Activated T-helper 1 cell treated with Interleukin-2 at 50 U/mL for 16 hours (primary cell): Measurements from ENCODE around the gene ZNF441.
"Not testable (repeated sequence)": the region's sequence is repeated elsewhere in the genome, so short reads cannot be mapped to it uniquely, and the experiment has no call there.

Experiments
- DNase-seq: peaks from one replicate; pipeline ENCODE4 v3.0.0-alpha.2; 2020; ENCODE audit warnings: low read depth

ZNF441 gene

GRCh38 chr19:11780431-11781020 is 13.7 kb downstream of the ZNF441 start:
- DNase-seq = no peak

DNA sequence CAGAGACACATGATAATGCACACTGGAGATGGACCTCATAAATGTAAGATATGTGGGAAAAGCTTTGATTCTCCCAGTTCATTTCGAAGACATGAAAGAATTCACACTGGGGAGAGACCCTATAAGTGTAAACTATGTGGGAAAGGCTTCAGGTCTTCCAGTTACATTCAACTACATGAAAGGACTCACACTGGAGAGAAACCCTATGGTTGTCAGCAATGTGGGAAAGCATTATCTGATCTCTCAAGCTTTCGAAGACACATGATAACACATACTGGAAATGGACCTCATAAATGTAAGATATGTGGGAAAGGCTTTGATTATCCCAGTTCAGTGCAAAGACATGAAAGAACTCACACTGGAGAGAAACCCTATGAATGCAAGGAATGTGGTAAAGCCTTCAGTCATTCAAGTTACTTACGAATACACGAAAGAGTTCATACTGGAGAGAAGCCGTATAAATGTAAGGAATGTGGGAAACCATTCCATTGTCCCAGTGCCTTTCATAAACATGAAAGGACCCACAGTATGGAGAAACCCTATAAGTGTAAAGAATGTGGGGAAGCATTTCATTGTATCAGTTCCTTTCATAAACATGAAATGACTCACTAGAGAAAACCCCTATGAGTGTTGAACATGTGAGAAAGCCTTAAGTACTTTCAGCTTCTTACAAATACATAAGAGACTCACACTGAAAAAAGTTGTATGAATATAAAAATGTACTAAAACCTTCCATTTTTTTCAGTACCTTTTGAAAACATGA is 14.7 kb downstream of the ZNF441 start:
- DNase-seq = no peak

DNA sequence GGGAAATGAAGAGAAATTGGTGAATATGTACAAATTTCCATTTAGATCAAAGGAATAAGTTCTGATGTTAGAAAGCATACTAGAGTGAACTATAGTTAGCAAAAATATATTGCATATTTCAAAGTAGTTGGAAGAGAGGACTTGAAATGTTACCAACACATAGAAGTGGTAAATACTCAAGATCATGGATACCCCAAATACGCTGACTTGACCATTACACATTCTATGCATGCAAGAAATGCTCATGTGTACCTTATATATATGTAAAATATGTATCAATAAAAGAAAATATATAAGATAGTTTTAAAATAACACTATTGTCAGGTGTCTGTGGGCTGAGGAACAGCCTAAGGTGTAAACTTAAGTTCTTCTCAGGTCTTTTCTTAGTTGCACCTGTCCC is 17.0 kb downstream of the ZNF441 start:
- DNase-seq = no peak

- DNase-seq = no peak
Measured at GRCh38 chr19:11784356-11784755, 17.6 kb downstream of the ZNF441 start.

- no peak for DNase-seq
Measured at GRCh38 chr19:11787536-11787935, 20.7 kb downstream of the ZNF441 start.

DNA sequence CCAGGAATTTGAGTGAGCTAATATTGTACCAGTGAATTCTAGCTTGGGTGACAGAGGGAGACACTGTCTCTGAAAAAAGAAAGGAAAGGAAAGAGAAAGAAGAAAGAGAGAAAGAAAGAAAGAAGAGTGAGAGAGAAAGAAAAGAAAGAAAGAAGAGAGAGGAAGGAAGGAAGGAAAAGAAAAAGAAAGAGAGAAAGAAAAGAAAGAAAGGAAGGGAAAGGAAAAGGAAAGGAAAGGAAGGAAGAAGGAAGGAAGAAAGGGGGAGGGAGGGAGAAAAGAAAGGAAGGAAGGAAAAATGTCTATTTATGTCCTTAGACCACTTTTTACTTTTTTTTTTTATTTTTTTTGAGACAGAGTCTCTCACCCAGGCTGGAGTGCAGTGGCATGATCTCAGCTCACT is 26.1 kb downstream of the ZNF441 start:
- no peak for DNase-seq

GRCh38 chr19:11797491-11797890 is 30.7 kb downstream of the ZNF441 start:
- peak; percentile 51 for DNase-seq

GRCh38 chr19:11798391-11799330 is 31.9 kb downstream of the ZNF441 start, which contains the start of gene ZNF491:
ZNF491 (plus strand) TSS chr19:11798523; CDS start chr19:11805954, 7,431 bp downstream.
- peak; percentile 62 for DNase-seq

DNA sequence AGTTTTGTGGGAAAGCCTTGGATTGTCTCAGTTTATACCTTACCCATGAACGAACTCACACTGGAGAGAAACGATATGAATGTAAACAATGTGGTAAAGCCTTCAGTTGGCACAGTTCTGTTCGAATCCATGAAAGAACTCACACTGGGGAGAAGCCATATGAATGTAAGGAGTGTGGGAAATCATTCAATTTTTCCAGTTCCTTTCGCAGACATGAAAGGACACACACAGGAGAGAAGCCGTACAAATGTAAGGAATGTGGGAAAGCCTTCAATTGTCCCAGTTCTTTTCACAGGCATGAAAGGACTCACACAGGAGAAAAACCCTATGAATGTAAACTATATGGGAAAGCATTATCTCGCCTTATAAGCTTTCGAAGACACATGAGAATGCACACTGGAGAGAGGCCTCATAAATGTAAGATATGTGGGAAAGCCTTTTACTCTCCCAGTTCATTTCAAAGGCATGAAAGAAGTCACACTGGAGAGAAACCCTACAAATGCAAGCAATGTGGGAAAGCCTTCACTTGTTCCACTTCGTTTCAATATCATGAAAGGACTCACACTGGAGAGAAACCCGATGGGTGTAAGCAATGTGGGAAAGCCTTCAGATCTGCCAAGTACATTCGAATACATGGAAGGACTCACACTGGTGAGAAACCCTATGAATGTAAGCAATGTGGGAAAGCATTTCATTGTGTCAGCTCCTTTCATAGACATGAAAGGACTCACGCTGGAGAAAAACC is 39.7 kb downstream of the ZNF441 start:
- DNase-seq = no peak

GRCh38 chr19:11807099-11807380 is 40.2 kb downstream of the ZNF441 start:
- DNase-seq = no peak

DNA sequence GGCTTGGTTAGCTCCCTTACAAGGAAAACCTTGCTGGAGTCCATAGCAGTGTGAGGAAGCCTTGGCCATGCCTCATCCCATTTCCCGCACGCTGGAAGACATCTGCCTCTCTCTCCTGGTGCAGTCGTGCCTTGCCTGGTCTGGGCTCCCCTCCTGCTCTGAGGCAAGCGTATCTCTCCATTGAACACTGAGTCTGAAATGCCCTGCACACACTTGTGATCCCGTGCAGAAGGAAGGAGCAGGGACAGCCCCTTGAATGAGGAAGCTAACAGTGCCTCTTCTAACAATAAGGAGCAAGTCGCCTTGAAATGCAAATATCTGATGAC is 46.9 kb downstream of the ZNF441 start:
- no peak for DNase-seq

- peak; percentile 64 for DNase-seq
Measured at GRCh38 chr19:11814029-11814699, 47.4 kb downstream of the ZNF441 start, which contains the start of gene ZNF440. ZNF440 (plus strand) TSS chr19:11814273; CDS start chr19:11814448, 175 bp downstream.

- no peak for DNase-seq
Measured at GRCh38 chr19:11814700-11815035, 47.9 kb downstream of the ZNF441 start.

GRCh38 chr19:11821474-11822109 is 54.8 kb downstream of the ZNF441 start:
- no peak for DNase-seq

DNA sequence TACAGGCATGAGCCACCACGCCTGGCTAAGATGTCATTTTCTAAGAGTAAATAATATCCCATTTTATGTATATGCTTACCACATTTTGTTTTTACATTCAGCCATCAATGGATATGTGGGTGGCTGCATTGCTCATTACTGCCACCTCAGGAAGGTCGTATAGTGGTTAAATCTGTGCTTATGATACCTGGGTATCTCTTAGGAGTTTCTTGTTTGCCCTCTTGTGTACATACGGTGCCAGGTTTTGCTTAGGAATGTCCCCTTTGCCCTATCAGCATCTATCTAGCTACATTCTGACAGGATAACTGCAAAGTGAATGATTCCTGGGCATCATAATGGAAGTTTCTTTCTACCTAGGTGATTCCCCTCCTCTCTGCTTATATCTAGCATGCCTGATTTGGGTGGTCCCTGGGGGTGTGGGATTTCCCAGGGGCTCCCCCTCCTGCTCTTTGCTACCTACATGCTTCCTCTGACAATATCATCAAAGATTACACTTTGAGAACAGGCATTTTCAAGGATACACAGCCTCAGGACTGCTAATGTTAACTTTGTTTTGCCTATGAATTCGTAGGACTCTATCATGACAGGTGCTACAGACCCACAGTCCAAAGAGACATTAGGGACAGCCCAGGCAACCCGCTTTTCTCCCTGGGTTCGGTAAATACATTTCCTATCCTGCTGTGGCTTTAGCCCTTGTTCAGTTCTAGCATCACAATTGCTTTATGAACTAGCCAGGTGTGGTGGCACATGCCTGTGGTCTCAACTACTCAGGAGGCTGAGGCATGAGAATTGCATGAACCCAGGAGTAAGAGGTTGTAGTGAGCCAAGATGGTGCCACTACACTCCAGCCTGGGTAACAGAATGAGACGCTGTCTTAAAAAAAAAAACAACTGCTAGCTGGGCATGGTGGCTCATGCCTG is 62.4 kb downstream of the ZNF441 start:
- DNase-seq = not testable (repeated sequence)

DNA sequence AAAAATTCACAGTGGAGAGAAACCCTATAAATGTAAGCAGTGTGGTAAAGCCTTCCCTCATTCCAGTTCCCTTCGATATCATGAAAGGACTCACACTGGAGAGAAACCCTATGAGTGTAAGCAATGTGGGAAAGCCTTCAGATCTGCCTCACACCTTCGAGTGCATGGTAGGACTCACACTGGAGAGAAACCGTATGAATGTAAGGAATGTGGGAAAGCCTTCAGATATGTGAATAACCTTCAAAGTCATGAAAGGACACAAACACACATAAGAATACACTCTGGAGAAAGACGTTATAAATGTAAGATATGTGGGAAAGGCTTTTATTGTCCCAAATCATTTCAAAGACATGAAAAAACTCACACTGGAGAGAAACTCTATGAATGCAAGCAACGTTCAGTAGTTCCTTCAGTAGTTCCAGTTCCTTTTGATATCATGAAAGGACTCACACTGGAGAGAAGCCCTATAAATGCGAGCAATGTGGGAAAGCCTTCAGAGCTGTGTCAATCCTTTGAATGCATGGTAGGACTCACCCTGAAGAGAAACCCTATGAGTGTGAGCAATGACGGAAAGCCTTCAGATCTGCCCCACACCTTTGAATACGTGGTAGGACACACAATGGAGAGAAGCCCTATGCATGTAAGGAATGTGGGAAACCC is 65.6 kb downstream of the ZNF441 start:
- no peak for DNase-seq

DNA sequence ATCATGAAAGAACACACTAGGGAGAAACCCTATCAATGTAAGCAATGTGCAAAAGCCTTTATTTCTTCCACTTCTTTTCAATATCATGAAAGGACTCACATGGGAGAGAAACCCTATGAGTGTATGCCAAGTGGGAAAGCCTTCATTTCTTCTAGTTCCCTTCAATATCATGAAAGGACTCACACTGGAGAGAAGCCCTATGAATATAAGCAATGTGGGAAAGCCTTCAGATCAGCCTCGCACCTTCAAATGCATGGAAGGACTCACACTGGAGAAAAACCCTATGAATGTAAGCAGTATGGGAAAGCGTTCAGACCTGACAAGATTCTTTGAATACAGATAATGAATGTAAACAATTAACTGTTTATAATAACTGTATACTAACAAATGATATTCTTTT is 66.7 kb downstream of the ZNF441 start:
- DNase-seq = no peak
